ENCODE measurements around the gene PDGFRA.
"Not testable (repeated sequence)": the region's sequence is repeated elsewhere in the genome, so short reads cannot be mapped to it uniquely, and the experiment has no call there.

Gene PDGFRA

DNA sequence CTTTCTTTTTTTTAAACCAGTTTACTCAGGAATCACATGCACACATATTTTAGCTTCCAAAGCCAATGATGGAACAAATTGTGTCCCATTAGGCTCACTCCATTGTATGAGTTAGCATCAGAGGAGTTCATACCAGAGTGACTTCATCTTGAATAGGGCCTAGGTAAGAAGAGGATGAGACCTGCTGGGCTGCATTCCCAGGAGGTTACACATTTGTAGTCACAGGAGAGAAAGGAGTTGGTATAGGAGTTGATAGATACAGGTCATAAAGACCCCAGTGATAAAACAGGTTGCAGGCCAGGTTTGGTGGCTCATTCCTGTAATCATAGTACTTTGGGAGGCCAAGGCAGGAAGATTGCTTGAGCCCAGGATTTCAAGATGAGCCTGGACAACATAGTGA, 9.3 kb downstream of the PDGFRA start:
- TF ChIP-seq, protein P1, sequence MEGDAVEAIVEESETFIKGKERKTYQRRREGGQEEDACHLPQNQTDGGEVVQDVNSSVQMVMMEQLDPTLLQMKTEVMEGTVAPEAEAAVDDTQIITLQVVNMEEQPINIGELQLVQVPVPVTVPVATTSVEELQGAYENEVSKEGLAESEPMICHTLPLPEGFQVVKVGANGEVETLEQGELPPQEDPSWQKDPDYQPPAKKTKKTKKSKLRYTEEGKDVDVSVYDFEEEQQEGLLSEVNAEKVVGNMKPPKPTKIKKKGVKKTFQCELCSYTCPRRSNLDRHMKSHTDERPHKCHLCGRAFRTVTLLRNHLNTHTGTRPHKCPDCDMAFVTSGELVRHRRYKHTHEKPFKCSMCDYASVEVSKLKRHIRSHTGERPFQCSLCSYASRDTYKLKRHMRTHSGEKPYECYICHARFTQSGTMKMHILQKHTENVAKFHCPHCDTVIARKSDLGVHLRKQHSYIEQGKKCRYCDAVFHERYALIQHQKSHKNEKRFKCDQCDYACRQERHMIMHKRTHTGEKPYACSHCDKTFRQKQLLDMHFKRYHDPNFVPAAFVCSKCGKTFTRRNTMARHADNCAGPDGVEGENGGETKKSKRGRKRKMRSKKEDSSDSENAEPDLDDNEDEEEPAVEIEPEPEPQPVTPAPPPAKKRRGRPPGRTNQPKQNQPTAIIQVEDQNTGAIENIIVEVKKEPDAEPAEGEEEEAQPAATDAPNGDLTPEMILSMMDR (IDR thresholded peaks at IDR 0.05), result no peak
- no peaks in the 10 kb centered on the region for H3K36me3 ChIP-seq (ENCODE audit: control insufficient read depth, insufficient read depth, low read length)
- no peak overlapping the region for H3K9ac ChIP-seq
- H2AFZ ChIP-seq, result no peak overlapping the region
- no peak overlapping the region for H3K4me2 ChIP-seq (ENCODE audit: low read length)
- no peaks in the 10 kb centered on the region for H3K79me2 ChIP-seq
- no peaks in the 10 kb centered on the region for H3K27me3 ChIP-seq (ENCODE audit: control insufficient read depth, insufficient read depth, low read length)
- no peak overlapping the region for H3K4me3 ChIP-seq (ENCODE audit: low read depth, low read length)
- H3K9me3 ChIP-seq (ENCODE audit: control insufficient read depth, low read length), result no peaks in the 10 kb centered on the region
- no peaks in the 10 kb centered on the region for H3K4me1 ChIP-seq
- no peak overlapping the region for H3K27ac ChIP-seq

DNA sequence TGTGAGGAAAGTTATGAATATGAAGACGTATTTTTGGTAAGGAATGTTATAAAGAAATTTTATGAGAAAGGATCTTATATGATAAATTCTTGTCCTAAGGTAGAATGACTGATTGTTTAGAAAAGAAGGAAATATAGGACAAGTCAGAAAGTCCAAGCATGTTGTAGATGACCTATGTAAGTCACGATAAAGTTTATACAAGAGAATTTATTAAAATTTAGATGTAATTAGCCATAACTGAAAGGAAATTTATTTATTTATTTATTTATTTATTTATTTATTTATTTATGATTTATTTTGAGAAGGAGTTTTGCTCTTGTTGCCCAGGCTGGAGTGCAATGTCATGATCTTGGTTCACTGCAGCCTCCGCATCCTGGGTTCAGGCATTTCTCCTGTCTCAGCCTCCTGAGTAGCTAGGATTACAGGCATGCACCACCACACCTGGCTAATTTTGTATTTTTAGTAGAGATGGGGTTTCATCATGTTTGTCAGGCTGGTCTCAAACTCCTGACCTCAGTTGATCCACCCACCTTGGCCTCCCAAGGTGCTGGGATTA, 12.3 kb downstream of the PDGFRA start:
- not testable (repeated sequence) for H3K4me2 ChIP-seq (ENCODE audit: low read length); H3K36me3 ChIP-seq (ENCODE audit: control insufficient read depth, insufficient read depth, low read length); H3K4me1 ChIP-seq; H2AFZ ChIP-seq; H3K27ac ChIP-seq; H3K27me3 ChIP-seq (ENCODE audit: control insufficient read depth, insufficient read depth, low read length); H3K79me2 ChIP-seq; H3K4me3 ChIP-seq (ENCODE audit: low read depth, low read length); H3K9ac ChIP-seq; H3K9me3 ChIP-seq (ENCODE audit: control insufficient read depth, low read length)

DNA sequence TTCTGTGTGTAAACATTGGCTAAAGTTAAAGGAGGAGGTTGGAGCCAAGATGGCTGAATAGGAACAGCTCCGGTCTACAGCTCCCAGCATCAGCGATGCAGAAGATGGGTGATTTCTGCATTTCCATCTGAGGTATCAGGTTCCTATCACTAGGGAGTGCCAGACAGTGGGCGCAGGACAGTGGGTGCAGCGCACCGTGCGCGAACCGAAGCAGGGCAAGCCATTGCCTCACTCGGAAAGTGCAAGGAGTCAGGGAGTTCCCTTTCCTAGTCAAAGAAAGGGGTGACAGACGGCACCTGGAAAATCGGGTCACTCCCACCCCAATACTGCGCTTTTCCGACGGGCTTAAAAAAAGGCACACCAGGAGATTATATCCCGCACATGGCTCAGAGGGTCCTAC, 14.4 kb downstream of the PDGFRA start:
- H3K4me2 ChIP-seq (ENCODE audit: low read length); H3K36me3 ChIP-seq (ENCODE audit: control insufficient read depth, insufficient read depth, low read length); H3K27ac ChIP-seq; H3K79me2 ChIP-seq; H3K9ac ChIP-seq; H3K9me3 ChIP-seq (ENCODE audit: control insufficient read depth, low read length); H3K4me1 ChIP-seq; H2AFZ ChIP-seq; H3K27me3 ChIP-seq (ENCODE audit: control insufficient read depth, insufficient read depth, low read length); H3K4me3 ChIP-seq (ENCODE audit: low read depth, low read length): not testable (repeated sequence)

DNA sequence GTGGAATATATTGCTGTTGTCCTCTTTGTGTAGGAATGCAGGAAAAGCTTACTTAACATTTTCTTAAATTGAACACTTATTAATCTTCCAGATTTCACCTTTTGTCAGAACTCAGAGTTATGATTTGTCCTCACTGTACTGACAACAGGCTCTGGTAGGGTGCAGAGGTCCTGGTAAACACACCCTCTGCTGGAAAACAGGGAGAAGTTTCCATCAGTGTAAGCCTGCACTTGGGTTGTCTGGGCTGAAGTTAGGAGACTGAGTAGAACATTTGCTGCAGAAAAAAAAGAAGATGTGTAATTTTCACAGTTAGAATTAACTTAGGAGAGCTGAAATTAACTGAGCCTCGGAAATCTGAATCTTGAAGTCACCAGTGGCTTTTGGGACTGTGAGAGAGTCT, 23.2 kb downstream of the PDGFRA start:
- not testable (repeated sequence) for H3K79me2 ChIP-seq; H2AFZ ChIP-seq; H3K4me1 ChIP-seq; H3K36me3 ChIP-seq (ENCODE audit: control insufficient read depth, insufficient read depth, low read length); H3K9ac ChIP-seq; H3K4me2 ChIP-seq (ENCODE audit: low read length); H3K9me3 ChIP-seq (ENCODE audit: control insufficient read depth, low read length); H3K27ac ChIP-seq; H3K4me3 ChIP-seq (ENCODE audit: low read depth, low read length); H3K27me3 ChIP-seq (ENCODE audit: control insufficient read depth, insufficient read depth, low read length)

DNA sequence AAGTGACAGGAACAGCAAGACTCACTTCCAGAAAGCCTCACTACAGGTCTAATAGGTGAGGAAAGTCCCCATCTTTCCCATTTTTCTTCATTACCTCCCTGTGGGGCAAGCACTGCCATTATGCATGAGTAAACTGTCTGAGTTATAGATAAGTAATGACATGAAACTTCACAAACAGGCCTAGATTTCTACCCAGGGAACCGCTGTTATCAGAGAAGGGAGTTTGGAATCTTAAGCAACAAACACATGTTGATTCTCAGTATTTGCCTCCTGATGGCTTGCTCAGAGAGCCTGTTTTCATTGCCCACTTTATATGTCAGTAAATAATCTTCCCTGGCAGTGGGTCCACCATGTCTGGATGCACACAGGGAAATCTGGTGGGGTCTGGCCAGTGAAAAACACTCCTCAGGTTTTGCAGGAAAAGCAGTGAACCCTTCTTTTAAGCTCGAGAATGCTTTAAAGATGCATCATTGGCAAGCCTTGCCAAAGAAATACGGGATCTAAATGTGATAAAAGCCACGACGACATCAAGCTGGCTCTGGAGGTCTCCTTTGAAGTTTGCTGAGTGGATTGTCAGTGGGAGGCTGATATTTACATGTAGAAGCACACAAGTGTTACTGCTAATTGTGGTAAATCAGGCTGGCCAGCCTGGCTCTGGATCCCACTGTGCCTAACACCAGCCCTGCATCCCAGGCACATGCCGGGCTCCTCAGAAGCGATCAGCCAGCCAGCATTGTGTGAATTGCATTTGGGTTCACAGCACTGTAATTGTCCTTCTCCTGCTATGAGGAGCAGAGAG, 25.2 kb downstream of the PDGFRA start:
- no peaks in the 10 kb centered on the region for H3K9me3 ChIP-seq (ENCODE audit: control insufficient read depth, low read length)
- no peak overlapping the region for H2AFZ ChIP-seq
- no peak overlapping the region for H3K4me2 ChIP-seq (ENCODE audit: low read length)
- no peaks in the 10 kb centered on the region for H3K4me1 ChIP-seq
- no peak overlapping the region for H3K4me3 ChIP-seq (ENCODE audit: low read depth, low read length)
- no peaks in the 10 kb centered on the region for H3K27me3 ChIP-seq (ENCODE audit: control insufficient read depth, insufficient read depth, low read length)
- H3K79me2 ChIP-seq, result no peaks in the 10 kb centered on the region
- no peak overlapping the region for H3K27ac ChIP-seq
- TF ChIP-seq, protein P1 (IDR thresholded peaks at IDR 0.05), result no peak
- H3K36me3 ChIP-seq (ENCODE audit: control insufficient read depth, insufficient read depth, low read length), result no peaks in the 10 kb centered on the region
- H3K9ac ChIP-seq, result no peak overlapping the region

DNA sequence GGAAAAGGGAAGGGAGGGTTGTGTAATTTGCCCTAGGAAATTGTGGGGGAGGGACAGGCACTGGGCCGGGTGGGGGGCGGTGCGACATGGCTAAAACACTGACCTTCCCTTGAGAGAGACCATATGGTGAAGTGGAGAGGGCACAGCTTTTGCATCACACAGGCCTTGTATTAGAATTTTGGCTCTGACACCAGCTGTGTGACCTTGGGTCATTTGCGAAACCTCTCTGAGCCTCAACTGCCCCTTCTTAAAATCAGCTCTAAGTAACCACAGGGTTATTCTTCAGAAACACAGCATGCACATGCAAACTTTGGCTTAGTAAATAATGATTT, 25.8 kb downstream of the PDGFRA start:
- Histone ChIP-seq H3K4me3 (ENCODE audit: low read depth, low read length) (no peak overlapping the region), H2AFZ (no peak overlapping the region), H3K9ac (no peak overlapping the region), H3K27me3 (ENCODE audit: control insufficient read depth, insufficient read depth, low read length) (no peaks in the 10 kb centered on the region), H3K4me2 (ENCODE audit: low read length) (no peak overlapping the region), H3K4me1 (no peaks in the 10 kb centered on the region), H3K79me2 (no peaks in the 10 kb centered on the region), H3K9me3 (ENCODE audit: control insufficient read depth, low read length) (no peaks in the 10 kb centered on the region), H3K27ac (no peak overlapping the region), H3K36me3 (ENCODE audit: control insufficient read depth, insufficient read depth, low read length) (no peaks in the 10 kb centered on the region)
- TF ChIP-seq, protein P1 (IDR thresholded peaks at IDR 0.05), result no peak

All from parathyroid adenoma (tissue), 2 donors.